COLO668 (cell line): ENCODE data around the gene SCEL.

Experiments
- DNase-seq: peaks from one replicate; lab custom pipeline; 2025; ENCODE audit not compliant: unreplicated experiment; lab: John Stamatoyannopoulos, UW

The SCEL gene

DNA sequence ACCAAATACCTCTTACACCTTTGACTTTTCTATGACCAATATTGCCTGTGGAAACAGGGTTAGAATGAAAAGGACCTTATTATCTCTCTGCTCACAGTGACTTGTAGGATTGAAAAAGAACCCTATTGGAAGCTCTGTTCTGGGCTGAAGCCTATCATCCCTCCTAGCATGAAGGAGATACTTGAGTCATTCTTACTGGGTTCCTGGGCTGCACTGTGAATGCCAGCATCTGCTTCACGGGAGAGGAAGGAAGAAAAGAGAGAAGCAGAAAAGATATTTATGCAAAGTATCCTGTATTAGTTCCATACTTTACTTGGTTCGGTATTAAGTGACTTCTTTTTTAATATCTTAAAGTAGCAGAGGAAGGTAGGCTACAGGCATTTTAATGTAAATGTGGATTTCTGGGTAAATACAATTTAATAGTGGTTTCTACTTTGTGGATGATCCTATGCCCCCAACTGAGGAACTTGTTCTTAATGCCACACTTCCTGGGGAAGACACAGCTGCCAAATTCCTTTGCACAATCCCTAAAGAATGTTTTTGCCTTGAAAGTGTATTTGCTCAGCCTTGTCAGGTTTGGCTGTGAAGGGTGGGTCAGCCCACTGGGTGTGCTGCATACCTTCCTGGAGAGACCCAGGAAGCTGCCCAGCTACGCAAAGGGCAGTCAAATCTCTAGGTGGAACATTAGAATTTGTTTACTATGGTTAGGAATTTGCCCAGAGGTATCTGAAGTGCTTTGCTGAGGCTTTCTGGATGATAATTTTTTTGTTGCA, 13.7 kb upstream of the SCEL start:
- DNase-seq, result no peak

DNA sequence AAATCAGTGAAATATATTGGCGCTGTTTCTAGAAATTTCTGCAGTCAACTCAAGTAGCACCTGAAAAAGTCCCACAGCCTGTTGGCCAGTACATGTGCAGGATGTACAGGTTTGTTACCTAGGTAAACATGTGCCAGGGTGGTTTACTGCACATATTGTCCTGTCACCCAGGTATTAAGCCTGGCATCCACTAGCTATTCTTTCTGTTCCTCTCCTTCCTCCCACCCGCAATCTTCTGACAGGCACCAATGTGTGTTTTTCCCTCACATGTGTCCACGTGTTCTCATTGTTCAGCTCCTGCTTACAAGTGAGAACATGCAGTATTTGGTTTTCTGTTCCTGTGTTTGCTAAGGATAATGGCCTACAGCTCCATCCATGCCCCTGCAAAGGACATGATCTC, 13.1 kb upstream of the SCEL start:
- DNase-seq, result no peak

DNA sequence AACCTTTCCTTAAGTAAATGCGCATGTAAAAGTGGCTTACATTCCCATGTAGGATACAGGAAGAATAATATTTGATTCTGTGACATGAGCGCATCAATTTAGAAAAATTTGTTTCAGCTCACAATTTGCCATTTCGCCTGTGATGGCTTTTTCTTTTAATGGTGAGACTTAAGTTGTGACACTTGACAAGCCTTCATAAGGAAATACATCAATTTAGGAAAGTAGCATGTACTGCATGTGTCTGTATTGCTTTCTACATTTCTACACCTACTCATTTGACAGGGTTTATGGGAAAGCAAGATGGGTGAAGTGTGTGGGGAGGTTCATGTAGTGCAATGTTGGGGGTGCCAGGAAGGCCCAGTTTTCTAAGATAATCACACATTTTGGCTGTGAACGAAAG, 12.1 kb upstream of the SCEL start:
- no peak for DNase-seq

DNA sequence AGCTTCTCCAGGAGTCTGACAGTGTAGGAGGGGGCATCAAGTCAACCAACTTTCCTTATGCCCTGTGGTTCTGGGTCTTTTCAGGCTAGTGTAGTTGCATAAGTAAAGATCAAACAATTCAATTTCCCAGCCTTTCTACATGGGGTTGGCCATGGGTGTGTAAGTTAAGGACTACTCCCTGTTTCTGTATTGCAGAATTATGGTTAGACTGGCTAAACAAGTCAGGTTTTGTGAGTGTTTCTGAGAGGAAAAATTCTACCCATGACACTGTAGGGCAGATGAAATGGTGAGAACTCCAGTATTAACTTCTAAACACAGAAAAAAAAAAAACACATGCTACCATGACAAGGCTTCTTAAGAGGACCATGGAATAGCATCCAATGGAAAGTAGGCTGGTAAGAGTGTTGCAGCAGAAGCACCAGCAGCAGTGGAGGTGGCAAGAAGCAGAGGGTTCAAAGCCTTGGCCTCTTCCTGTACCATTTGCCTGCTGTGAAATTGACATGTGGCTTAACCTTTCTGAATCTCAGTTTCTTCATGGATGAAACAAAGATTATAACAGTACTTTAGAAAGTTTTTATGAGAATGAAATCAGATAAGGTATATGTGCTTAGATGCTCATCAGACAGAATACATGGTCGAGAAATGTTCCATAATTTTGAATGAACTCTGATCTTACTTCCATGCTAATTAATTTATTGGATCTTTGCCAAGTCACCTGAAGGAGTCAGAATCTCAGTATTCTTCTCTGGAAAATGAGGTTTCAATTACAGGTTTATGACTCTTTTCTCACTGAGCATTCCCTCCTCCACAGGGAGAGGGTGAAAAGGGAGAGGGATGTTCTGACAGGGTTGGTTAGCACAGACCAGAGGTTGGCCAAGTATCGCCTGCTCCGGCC, 11.4 kb upstream of the SCEL start:
- DNase-seq, result no peak

DNA sequence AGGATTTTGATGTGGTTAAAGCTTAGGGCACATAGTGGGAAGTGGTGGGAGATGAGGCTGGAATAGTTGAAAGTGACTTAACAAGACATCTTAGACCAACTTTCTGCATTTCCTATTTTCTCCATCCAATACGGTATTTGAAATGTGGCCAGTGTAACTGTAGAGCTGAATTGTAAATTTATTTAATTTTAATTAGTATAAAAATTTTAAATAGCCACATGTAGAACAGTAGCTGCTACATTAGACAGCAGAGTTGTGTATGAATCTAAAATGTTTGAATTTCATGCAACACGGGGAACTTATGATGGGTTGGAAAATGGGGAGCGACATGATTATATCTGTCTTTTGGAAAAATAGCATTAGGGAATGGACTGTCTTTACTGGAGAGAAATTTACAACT, 7.1 kb upstream of the SCEL start:
- no peak for DNase-seq

DNA sequence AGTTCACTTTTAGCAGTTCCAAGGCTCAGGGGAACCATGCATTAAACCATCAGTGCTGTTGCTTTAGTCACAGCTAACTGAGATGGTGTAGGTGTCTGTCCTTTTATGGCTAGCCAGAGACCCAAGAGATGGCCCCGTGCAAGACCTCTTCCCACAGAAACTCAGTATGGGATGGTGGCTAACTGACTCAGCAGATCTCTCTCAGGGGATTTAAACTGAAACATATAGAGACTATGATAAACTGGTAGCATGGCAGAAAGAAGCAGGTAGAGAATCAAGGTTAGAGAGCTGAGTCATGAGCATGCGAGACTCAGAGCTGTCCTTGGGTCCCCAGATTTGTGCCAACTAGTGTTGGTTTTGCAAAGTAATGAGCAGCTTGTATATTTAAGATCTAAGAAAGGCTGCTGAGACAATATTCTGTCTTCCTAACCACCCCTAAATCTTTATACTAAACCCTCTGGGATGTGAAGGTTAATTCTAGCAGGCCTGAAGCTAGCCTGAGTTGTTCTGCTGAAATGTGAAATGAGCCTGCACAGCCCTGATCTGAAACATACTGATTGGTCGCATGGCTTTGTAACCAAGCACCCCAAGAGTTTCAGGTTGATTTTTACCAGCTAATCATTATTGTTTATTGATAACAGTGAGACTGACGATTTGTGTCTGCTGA, 6.5 kb upstream of the SCEL start:
- DNase-seq, result no peak

- DNase-seq, result no peak
Observed at GRCh38 chr13:77529501-77529840, 6.0 kb upstream of the SCEL start.

DNA sequence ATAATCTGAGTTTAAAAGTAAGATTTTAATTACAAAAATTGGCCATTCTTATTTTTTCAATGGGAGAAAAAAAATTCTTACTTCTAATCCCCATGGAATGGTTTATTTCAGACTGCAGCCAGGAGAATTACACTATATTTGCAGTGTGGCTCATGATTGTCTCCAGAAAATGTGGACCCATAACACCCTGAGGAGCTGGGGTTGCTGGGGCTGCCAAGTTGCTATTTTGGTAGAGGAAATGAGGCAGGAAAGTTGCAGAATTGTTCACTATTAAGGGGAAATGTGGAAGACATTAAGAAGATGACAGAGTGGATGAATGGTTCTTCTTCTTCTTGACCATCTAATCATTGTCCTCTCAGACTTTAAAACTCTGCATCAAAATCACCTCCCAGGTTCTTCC, 4.6 kb upstream of the SCEL start:
- DNase-seq, result no peak

GRCh38 chr13:77532983-77533382, 2.5 kb upstream of the SCEL start:
- DNase-seq, result no peak

GRCh38 chr13:77533875-77534788, 1.4 kb upstream of the SCEL start:
- peak; percentile 31 for DNase-seq

DNA sequence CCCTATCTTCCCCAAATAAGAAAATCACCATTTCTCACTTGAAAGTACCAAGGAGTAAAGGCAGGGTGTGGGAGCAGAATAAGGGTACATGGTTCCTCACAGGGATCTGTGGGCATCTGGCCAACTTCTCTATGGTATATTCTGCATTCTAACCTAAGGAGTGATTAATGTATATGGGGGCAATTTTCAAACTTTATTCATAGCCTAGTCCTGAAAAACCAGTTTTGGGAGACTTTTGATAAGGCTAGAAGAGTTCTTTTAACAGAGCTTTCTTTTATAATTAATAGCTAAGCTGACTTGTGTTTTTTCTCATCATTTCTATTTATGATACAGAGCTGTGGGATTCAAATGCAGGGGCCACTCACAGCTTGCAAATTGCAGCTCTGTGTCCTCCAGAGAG, 852 bp downstream of the SCEL start:
- DNase-seq, result no peak

GRCh38 chr13:77537289-77537919, 1.9 kb downstream of the SCEL start:
- no peak for DNase-seq

- DNase-seq, result no peak
Observed at GRCh38 chr13:77543711-77544110, 8.2 kb downstream of the SCEL start.

GRCh38 chr13:77544355-77544754, 8.8 kb downstream of the SCEL start:
- DNase-seq, result no peak

DNA sequence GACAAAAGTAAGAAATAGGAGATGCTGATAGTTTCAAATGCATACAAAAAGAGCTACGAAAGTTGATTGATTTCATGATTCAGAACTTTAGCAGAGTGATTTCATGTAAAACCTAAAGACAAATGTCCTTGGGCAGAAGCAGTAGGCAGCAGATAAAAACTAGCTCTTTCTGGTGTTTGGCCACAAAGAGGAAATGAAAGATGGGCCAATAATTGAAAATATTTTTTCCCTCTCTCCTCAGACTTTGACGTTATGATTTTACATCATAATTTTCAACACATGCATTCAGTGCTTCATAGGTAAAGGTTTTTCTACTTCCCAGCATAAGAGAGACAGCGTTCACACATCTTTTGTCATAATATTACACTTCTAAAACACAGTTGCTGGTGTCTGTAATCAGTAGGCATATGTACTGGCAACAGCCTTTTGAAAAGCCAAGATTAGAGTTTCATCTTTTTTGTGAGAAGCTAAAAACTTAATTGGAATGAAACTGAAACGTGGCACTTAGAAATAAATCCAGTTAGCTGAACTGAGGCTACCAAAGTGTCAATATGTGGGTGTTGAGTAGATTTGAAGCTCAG, 9.3 kb downstream of the SCEL start:
- no peak for DNase-seq

GRCh38 chr13:77545626-77546412, 10.3 kb downstream of the SCEL start:
- DNase-seq, result peak; percentile 60

DNA sequence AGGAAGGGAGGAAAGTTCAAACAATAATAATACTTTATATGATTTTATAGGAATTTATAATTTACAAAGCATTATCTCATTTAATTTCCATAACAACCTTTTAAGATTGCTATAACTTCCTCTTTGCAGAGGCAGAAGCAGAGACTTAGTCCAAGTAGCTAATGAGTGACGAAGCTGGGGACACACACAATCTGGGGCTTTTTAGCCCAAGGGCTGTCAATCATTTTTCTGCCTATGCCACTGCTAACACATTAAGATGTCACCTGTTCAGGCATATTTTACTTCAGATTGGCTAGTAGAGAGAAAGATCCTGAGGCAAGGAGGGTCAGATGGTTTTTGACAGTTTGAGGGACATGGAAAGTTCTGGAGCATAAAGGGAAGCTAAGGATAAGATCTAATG, 12.6 kb downstream of the SCEL start:
- no peak for DNase-seq

DNA sequence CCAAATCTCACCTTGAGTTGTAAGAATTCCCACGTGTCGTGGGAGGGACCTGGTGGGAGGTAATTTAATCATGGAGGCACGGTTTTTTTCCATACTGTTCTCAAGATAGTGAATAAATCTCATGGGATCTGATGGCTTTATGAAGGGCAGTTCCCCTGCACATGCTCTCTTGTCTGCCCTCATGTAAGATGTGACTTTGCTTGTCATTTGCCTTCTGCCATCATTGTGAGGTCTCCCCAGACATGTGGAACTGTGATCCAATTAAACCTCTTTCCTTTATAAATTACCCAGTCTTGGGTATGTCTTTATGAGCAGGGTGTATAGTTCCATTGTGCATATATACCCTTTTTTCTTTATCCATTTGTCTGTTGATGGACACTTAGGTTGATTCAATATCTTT, 13.1 kb downstream of the SCEL start:
- no peak for DNase-seq

DNA sequence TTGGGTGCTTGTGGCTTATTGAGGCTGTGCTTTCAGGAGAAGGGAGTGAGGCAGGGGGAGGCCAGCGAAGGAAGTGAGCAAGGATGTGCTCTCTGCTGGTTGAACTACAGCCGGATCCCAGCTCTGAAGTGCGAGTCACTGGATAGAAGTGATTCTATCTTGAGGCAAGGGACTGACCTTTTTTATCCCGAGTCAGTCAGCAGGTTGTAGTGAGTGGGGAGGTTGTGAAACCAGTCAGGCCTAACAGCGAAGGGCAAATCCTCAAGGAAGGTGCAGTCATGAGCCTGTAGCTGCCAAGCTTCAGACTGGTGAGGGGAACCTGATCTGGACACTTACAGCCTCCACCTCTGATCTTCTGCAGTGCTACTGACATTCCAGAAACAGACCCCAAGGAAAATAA, 18.6 kb downstream of the SCEL start:
- no peak for DNase-seq
